RPMI7951 (cell line): ENCODE results near the gene FAM222B. TPM values are rescaled to one million over a fixed set of nuclear protein-coding genes. Genes with fewer than 3 reads are reported as not detected.
"Not testable (repeated sequence)": the region's sequence is repeated elsewhere in the genome, so short reads cannot be mapped to it uniquely, and the experiment has no call there.

Source experiments
- DNase-seq: peaks from one replicate; pipeline ENCODE4 v3.0.0-alpha.2; 2012; ENCODE audit warnings: low read depth
- total RNA-seq: library from RNA; depleted of rRNA; stranded (reverse); fragments of >200 nt; shearing (Covaris generic); gene quantifications from 2 replicates; pipeline ENCODE4 v1.2.3, GENCODE V29; 2014

The FAM222B gene
- total RNA-seq, 1 experiment from 2014 or later = 3.4 TPM

- DNase-seq = no peak
Measured at GRCh38 chr17:28746611-28747050, 96.0 kb downstream of the FAM222B start.

- peak; percentile 11 for DNase-seq
Measured at GRCh38 chr17:28745786-28746411, 96.7 kb downstream of the FAM222B start.

GRCh38 chr17:28744972-28745785 lies 97.4 kb downstream of the FAM222B start:
- peak; percentile 58 for DNase-seq

GRCh38 chr17:28744104-28744971 lies 98.3 kb downstream of the FAM222B start:
- DNase-seq = peak; percentile 39

- peak; percentile 89 for DNase-seq
Measured at GRCh38 chr17:28743243-28744103, 99.1 kb downstream of the FAM222B start, which contains the start of gene TRAF4. Gene TRAF4 (plus strand): TSS chr17:28744011. CDS start chr17:28744113, 102 bp downstream.

- no peak for DNase-seq
Measured at GRCh38 chr17:28741358-28742349, 100.9 kb downstream of the FAM222B start.

GRCh38 chr17:28740406-28741357 lies 101.9 kb downstream of the FAM222B start:
- DNase-seq = no peak

- DNase-seq = no peak
Measured at GRCh38 chr17:28738680-28739384, 103.8 kb downstream of the FAM222B start.

GRCh38 chr17:28737770-28738679 lies 104.6 kb downstream of the FAM222B start:
- DNase-seq = no peak

- DNase-seq = no peak
Measured at GRCh38 chr17:28737316-28737715, 105.3 kb downstream of the FAM222B start.

- not testable (repeated sequence) for DNase-seq
Measured at GRCh38 chr17:28735913-28736769, 106.4 kb downstream of the FAM222B start.

GRCh38 chr17:28735242-28735722 lies 107.3 kb downstream of the FAM222B start:
- peak; percentile 48 for DNase-seq

GRCh38 chr17:28734712-28735241 lies 107.8 kb downstream of the FAM222B start:
- DNase-seq = no peak

- no peak for DNase-seq
Measured at GRCh38 chr17:28733346-28733745, 109.2 kb downstream of the FAM222B start.

- no peak for DNase-seq
Measured at GRCh38 chr17:28729950-28730330, 112.7 kb downstream of the FAM222B start.
